Umbilical cord (tissue), 1 donor: ENCODE data around the gene KRTAP13-4. TPM values are rescaled to one million over a fixed set of nuclear protein-coding genes. Genes with fewer than 3 reads are reported as not detected.

Source experiments
- total RNA-seq: library from RNA; depleted of rRNA; stranded (reverse); fragments of >200 nt; gene quantifications from one replicate; pipeline ENCODE4 v1.2.3, GENCODE V29; 2014; ENCODE audit warnings: low replicate concordance; ENCODE audit not compliant: insufficient read depth

KRTAP13-4 gene
- total RNA-seq, 1 donor from 2014 or later: 3.4 TPM

Other genes with a start within 250 kb of the KRTAP13-4 start
- gene CLDN8, start 214.1 kb upstream of the KRTAP13-4 start, total RNA-seq: 6.3 TPM
- gene KRTAP24-1, start 147.3 kb upstream of the KRTAP13-4 start, total RNA-seq: 9.9 TPM
- gene KRTAP25-1, start 140.7 kb upstream of the KRTAP13-4 start, total RNA-seq: not detected
- gene KRTAP26-1, start 109.9 kb upstream of the KRTAP13-4 start, total RNA-seq: not detected
- not detected for gene KRTAP27-1, start 92.5 kb upstream of the KRTAP13-4 start, total RNA-seq
- gene KRTAP23-1, start 81.6 kb upstream of the KRTAP13-4 start, total RNA-seq: not detected
- gene KRTAP13-2, start 57.9 kb upstream of the KRTAP13-4 start, total RNA-seq: 1.2 TPM
- not detected for gene KRTAP13-1, start 34.2 kb upstream of the KRTAP13-4 start, total RNA-seq
- not detected for gene KRTAP13-3, start 4.3 kb upstream of the KRTAP13-4 start, total RNA-seq
- 5.5 TPM for gene KRTAP15-1, start 10.1 kb downstream of the KRTAP13-4 start, total RNA-seq
- gene KRTAP19-1, start 50.1 kb downstream of the KRTAP13-4 start, total RNA-seq: not detected
- gene KRTAP19-2, start 57.2 kb downstream of the KRTAP13-4 start, total RNA-seq: 8.2 TPM
- gene KRTAP19-3, start 61.8 kb downstream of the KRTAP13-4 start, total RNA-seq: not detected
- not detected for gene KRTAP19-4, start 66.9 kb downstream of the KRTAP13-4 start, total RNA-seq
- 13.0 TPM for gene KRTAP19-5, start 71.9 kb downstream of the KRTAP13-4 start, total RNA-seq
- gene KRTAP19-6, start 111.6 kb downstream of the KRTAP13-4 start, total RNA-seq: not detected
- not detected for gene KRTAP19-7, start 131.1 kb downstream of the KRTAP13-4 start, total RNA-seq
- gene KRTAP22-2, start 160.2 kb downstream of the KRTAP13-4 start, total RNA-seq: not detected
- not detected for gene KRTAP6-3, start 162.2 kb downstream of the KRTAP13-4 start, total RNA-seq
- gene KRTAP6-2, start 168.7 kb downstream of the KRTAP13-4 start, total RNA-seq: not detected
- gene KRTAP22-1, start 170.9 kb downstream of the KRTAP13-4 start, total RNA-seq: not detected
- gene KRTAP6-1, start 183.7 kb downstream of the KRTAP13-4 start, total RNA-seq: not detected
- gene KRTAP20-1, start 186.2 kb downstream of the KRTAP13-4 start, total RNA-seq: 28.4 TPM
- gene KRTAP20-4, start 190.4 kb downstream of the KRTAP13-4 start, total RNA-seq: not detected
- 3.9 TPM for gene KRTAP20-2, start 205.0 kb downstream of the KRTAP13-4 start, total RNA-seq
- gene KRTAP20-3, start 212.6 kb downstream of the KRTAP13-4 start, total RNA-seq: not detected